HK-2 (cell line): ENCODE results near the gene IREB2.

ENCODE experiments used
- DNase-seq: peaks from one replicate; pipeline ENCODE4 v3.0.0-alpha.2; 2018; ENCODE audit not compliant: unreplicated experiment

The IREB2 gene

DNA sequence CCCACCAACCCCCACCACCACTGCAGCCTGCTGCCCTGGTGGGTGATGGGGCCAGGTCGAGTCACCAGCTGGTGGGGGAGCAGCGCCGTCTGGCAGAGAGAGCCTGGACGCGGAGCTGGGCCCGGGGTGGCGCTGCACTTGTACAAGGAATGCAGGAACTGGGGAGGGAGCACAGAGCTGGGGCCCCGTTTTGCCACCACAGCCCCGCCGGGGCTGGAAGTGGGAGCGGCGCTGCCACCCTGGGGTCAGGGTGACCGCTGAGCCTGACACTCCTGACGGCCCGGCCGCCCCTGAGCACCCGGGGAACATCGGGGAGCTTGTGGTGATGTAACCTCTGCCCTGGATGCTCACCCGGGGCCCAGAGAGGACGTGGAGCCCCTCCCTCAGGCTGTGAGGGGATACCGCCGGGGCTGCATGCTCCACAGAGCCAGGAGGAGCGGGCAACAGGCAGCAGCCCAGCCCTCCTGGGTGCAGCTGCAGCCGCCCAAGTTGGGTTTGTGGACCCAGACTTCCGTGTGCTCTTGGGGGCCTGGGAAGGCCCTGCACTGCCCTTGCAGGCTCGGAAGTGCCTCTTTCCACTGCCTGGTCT, 32.6 kb upstream of the IREB2 start:
- no peak for DNase-seq

DNA sequence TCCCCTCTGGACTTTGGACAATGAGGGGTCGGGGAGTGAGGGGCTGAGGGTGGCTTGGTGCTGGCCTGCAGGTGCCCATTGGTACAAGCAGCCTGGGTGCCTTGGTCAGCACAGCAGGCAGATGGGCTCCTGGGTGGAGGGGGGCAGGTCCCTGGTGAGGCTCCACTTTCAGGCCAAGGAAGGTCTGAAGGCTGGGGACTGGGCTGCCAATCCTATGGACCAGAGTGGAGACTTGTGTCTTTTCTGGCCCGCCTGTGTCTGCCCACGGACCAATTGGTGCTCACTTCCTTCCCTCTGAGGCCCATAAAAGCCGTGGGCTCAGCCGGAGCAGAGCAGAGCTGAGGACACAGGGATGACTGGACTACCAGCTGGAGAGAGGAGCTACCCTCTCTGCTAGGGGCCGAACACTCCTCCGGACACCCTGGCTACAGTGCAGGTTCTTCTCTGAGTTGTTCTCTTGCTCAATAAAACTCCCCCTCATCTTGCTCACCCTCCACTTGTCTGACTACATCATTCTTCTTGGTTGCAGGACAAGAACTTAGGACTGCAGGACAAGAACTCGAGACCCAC, 31.9 kb upstream of the IREB2 start:
- DNase-seq = no peak

DNA sequence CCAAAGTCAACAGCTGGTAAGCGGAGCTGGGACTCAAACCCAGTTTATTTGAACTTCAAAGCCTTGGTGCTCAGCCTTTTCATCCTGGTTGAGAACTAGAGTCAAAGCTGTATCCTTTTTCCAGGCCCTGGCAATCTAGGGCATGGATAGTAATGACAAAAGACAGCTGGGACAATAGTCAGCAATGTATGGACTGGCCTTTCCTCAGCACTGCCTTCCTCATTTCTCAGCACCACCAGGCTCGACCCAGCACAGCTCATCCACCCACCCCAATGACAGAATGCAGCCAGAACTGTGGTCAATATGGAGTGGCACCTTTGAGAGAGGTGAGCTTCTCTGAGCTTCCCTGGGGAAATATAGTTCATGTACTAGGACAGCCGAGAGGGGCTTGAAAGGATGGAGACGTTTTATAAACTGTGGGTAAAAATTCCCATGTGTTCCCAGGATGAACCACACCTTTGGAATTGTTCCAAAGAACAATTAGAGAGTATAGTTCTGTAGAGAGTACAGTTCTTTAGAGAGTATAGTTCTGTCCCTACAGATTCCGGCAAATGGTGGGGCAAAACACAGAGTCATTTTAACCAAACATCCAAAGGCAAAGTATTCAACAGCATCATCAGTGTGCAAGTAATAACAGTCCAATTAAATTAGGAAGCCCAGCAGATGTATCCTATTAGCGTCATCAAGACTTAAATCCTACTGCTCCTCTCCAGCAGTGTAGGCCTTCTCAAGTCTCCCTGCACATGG, 30.2 kb upstream of the IREB2 start:
- DNase-seq = no peak

DNA sequence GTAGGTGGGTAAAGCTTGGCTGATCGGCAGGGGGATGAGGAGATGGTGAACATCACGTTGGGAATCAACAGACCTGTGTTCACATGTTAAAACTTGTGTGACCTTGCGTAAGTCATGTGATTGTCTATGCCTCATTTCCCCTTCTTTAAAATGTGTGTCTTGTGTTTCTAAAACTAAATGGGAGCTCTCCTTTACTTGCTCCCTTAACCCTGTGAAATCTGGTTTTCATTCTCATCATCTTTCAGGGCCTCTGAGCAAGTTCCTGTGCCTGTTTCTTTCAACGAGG, 29.7 kb upstream of the IREB2 start:
- DNase-seq = no peak

DNA sequence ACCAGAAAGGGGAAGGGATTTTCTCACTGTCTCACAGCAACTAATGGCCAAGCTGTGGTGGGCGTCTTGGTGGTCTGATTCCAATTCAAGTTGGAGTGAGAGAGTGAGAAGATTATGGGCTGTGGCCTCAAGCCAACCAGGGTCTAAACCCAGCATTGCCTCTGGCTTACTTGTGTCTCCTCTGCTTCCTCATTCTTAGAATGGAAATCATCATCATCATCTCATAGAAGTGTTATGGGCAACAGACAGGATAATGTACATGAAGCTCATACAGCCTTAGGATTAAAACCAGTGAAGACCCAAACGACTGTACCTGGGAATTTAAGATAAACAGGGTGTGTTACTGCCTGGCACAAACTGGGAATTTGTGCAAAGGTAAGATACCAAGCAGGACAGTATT, 29.1 kb upstream of the IREB2 start:
- no peak for DNase-seq

DNA sequence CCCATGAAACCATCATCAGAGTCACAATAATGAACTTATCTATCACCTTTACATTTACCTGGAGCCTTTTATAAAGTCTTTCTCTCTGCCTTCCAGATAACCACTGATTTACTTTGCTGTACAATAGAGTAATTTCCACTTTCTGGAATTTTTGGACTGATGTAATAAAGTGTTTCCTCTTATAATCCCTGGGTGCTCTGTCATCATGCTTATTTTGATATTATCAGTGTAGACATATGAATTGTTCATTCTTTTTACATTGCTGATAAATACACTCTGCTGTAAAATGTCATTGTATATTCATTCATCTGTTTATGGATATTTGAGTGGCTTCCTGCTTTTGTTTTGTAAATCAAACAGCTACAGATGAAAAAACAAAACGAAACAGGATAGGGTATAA, 27.0 kb upstream of the IREB2 start:
- DNase-seq = no peak

DNA sequence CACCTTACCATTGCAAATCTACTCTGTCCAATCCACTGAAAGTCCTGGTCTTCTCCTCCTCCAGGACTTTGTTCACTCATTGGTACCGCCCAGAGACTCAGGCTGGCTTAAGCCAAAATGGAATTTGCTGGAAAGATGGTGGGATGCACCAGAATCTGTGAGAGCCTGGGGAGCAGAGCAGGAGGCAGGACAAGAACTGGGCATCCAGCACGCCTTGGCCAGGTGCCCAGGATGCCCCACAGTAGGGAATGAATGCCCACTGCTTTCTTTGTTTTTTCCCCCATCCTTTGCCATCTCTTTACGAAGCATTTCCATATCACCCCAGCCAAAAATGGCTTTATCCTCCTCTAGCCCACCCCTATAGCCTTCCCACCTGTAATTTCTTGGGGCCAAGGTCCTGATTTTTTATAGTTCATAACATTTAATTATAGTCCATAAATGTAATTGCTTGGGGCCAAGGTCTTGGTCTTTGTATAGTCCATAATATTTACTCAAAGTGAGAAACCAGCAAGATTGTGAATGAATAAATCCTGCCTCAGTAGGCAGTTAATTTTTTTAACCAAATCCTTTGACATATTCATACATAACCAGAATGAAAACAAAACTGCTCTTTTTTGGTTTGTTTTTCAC, 23.3 kb upstream of the IREB2 start:
- DNase-seq = no peak

DNA sequence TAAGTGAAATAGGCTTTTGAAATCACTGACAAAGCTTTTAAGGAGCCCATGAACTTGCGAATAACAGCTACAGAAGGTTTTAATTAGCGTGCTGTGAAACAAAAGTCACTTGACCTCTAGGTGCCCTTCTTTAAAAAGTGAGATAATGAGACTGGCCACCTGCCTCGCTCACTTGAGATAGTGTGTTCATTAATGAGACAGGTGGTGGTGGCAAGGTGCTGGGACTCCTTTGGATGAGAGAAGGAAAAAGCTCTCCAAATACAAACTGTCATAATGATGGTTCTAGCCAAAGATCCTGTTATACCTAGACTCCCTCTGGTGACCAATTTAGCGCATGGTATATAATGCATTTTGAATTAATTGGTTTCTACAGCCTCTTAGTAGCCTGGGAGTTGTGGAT, 22.7 kb upstream of the IREB2 start:
- DNase-seq = no peak

DNA sequence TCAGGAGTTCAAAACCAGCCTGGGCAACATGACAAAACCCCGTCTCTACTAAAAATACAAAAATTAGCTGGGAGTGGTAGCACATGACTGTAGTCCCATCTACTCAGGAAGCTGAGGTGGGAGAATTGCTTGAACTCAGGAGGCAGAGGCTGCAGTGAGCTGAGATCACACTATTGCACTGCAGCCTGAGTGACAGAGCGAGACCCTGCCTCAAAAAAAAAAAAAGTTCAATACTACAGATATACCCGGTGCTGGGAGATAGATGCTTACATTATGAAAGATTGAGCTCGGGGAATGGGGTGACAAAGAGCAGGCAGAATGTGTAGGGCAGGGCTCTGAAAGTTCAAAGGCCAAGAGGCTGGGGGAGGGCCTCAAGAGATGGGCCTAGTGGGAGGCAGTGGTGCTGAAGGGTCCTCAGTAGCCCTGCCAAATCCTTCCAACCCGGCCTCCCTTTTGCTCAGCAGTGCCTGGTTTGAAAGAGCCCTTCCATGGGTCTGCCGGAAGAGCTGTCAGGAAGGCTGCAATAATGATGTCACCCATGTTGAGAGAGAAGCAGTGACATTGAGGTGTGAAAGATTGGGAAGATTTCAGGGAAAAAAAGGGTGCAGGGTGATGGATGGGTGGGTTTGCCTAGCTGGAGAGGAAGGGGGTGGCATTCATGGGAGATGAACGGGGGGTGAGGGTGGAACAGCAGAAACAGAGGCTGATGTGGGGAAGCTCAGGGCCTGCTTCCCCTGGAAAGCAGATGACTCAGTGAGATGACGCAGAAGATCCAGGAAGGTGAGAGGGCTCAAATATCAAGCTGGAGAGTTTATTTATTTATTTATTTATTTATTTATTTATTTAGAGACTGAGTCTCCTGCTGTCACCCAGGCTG, 20.0 kb upstream of the IREB2 start:
- no peak for DNase-seq

DNA sequence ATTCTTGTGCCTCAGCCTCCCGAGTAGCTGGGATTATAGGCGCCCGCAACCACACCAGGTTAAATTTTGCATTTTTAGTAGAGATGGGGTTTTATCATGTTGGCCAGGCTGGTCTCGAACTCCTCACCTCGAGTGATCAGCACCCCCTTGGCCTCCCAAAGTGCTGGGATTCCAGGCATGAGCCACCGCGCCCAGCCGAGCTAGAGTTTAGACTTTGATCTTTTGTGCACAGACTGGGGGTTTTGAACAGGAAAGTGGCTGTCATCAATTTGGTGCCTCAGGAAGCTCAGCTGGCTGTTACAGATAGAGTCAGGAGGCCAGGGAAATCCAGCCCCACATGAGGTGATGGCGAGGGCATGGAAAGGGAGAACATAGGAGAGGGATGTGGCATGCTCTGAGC, 19.3 kb upstream of the IREB2 start:
- DNase-seq = no peak

DNA sequence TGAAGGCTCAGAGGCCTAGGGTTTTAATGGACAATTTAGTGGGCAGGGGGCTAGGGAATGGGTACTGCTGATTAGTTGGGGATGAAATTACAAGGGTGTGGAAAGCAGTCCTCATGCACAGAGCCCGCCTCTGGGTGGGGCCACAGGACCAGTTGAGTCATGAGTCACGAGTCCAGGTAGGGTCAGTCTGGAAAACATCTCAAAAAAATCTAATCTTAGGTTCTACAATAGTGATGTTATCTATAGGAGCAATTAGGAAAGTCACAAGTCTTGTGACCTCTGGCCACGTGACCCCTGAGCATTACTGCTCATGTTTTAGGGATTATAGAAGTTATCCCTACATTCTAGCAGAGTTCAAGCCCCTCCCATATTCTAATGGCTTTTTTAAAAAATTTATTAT, 18.6 kb upstream of the IREB2 start:
- DNase-seq = no peak

DNA sequence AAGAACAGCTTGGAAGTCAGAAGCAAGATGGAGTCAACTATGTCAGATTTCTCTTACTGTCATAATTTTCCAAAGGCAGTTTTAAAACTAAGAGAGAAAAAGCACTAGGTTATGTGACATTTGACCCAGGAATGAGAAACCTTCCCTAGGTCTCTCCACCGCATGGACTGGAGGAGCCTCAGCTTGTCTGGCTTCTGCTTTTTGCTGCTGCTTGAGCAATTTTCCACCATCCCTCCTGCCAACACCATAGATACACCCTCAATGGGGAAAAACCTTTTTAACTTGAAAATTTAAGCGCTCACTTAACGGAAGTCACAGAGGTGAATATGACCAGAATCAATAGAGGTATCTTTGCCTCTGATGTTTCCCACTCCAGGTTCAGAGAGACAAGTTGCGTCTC, 17.8 kb upstream of the IREB2 start:
- no peak for DNase-seq

DNA sequence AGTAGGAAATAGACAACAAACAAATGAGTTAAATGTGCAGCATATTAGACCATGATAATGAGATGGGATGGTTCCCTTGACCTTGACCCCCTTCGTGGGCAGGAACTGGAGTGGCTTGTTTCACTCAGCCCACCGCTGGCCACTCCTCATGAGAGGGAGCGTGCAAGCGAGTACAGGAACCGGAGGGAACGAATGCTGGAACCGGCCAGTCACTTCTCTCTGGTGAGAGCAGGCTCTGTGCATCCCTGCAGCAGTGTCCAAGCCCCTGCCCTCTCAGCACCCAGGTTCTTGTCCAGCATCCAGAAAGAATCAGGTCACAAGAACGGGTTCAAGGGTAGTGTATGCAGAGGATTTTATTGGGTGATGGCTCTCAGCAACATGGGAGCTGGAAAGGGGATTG, 17.2 kb upstream of the IREB2 start:
- no peak for DNase-seq

DNA sequence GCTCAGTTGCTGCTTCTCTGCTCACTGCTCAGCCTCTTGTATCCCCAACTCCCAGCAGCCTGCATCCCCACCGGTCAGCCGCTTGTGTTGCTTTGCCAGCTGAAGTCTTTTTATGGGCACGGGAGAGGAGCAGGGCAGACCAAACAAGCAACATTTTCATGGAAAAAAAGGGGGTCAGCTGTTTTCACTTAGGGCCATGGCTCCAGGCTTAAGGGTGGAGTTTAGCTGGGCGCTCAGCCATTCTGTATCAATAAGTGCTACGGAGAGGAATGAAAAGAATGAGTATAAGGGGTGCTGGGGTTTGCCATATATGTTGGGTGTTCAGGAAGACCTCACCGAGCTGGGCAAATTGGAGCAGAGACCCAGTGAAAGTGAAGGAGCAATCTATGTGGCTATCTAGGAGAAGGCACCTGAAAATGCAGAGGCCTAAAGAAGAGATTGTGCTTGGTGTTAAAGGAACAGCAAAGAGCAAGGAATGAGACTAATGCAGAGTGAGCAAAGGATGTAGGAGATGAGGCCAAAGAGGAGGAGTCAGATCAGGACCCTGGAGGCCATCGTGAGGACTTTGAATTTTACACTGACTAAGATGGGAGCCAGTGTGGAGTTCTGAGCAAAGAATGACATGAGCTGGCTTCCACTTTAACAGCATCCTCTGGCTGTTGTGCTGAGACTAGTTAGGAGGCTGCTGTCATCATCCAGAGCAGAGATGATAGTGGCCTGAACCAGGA, 16.6 kb upstream of the IREB2 start:
- DNase-seq = no peak

DNA sequence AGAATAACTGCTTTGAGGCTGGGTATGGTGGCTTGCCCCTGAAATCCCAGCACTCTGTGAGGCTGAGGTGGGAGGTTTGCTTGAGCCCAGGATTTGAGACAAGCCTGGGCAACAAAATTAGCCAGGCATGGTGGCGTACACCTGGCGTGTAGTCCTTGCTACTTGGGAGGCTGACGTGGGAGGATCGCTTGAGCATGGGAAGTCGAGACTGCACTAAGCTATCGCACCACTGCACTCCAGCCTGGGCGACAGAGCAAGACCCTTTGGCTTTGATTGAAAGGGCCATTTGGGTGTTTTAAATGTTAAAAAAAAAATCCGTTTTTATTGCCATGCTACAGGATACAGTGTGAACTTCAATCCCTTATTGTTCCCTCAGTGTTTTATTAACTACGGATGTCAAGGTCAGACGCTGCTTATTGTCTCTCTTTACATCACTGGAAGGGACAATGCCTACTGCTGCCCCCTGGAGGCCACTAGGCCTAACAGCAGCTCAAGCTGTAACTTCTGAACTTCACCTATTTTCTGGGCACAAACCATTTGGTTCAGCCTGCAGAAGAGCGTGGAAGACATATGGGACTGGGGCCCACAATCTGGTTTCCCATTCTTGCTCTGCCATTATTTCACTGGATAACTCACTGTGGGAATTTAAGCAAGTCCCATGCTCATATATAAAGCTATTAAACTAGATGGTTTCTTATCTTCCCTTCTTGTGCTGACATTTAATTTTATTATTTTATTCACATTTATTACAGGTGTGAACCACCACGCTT, 15.3 kb upstream of the IREB2 start:
- peak; percentile 44 for DNase-seq

DNA sequence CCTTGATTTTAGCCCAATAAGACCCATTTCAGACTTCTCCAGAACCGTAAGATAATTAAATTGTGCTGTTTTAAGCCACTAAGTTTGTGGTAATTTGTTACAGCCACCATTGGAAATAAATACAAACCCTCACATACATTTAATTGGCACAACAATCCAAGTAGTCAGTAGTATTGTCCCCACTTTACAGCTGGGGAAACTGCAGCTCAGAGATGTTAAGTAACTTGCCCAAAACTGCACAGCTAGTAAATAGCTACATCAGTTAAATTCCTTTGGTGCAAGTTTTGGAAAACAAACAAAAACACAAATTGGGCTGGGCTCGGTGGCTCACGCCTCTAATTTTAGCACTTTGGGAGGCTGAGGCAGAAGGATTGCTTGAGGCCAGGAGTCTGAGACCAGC, 13.3 kb upstream of the IREB2 start:
- DNase-seq = no peak

DNA sequence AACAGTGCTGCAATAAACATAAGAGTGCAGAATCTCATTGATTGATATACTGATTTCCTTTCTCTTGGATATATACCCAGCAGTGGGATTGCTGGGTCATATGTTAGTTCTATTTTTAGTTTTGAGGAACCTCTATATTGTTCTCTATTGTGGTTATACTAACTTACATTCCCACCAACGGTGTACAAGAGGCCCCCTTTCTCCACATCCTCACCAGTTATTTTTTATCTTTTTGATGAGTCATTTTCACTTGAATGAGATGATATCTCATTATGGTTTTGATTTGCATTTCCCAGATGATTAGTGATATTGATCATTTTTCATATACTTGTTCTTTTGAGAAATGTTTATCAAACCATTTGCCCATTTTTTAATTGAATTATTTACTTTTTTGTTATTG, 12.4 kb upstream of the IREB2 start:
- no peak for DNase-seq

DNA sequence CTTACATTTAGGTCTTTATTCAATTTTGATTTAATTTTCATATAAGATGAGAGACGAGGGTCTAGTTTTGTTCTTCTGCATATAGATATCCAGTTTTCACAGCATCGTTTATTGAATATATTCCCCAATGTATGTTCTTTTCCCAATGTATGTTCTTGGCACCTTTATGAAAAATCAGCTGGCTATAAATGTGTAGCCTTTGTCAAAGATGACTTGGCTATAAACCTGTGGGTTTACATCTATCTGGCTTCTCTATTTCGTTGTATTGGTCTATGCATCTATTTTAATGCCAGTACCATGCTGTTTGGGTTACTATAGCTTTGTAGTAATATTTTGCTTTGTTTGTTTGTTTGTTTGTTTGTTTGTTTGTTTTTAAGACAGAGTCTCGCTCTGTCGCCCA, 11.7 kb upstream of the IREB2 start:
- no peak for DNase-seq

DNA sequence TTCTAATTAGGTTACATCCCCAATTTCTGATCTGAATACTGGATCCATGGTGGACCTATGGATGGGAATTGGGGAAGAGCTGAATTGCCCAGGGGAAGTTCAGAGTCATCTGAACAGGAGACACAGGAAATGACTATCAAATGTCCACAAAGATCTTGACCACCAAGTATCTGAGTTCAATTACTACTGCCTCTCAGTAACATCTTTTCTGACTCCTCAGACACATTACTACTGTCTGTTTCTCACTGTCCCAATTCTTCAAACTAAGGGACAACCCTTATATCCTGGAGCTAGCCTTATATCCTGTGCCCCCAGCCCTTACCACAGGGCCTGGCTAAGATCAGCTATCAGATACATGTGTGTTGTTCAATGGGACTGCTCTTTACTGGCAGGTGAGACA, 10.1 kb upstream of the IREB2 start:
- no peak for DNase-seq

DNA sequence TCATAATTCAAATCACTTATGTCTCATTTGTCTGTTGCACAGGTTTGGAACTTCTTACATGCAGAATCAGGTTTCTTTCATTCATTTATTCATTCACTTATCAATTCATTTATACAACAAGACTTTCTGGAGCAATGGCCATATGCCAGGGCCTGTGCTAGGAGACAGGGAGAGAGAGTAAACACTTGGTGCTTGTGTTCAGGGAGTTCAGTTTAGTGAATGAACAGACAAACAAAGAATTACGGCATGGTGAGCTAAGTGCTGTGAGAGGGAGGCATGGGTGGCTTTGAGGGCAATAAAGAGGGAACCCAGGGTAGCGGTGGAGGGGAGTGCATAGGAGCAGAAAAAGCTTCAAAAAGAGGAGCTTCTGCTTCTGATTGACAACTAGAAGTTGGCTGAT, 8.5 kb upstream of the IREB2 start:
- DNase-seq = no peak

DNA sequence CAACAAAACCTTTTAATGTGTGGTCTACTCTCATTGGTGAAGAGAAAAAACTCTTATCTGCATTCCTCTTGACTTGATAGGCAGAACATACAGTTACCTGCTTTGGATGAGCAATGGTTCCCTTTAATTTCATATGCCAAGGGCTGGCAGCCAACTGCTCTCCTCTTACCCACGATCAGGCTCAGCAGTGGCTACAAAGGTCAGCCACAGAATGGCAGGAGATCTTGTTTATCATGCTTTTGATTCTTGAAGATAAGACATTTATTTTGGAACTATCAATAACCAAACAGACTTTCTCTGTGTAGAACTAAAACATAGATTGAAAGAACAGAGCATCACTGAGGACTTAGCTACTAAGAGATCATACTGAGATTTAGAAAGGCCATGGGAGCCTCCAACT, 6.1 kb upstream of the IREB2 start:
- no peak for DNase-seq
